ENCODE measurements around the gene ADGRD2.

Gene ADGRD2

GRCh38 chr9:124457079-124457886 is 7.0 kb downstream of the ADGRD2 start:
- no peak for DNase-seq

DNA sequence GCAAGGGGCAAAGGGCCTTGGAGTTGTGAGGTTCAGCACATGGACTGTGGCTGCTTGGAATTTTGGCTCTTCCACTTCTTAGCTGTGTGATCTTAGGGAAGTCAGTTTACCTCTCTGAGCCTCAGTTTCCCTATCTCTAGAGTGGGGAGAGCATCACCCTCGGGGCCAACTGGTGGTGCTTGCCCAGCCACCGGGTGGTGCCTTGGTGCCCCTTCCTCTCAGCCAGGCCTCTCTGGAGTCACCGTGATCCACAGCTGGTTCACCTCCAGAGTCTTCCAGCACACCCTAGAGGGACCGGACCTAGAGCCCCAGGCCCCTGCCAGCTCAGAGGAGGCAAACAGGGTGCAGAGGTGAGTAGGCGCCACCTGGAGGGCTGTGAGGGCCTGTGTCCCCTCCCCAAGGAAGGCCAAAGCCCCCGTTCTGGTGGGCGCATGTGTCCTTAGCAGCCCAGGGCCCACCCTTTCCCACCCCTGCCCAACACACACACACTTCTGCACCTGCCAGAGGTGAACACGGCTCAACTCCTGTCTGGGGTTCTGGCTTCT is 7.7 kb downstream of the ADGRD2 start:
- DNase-seq, result no peak

DNA sequence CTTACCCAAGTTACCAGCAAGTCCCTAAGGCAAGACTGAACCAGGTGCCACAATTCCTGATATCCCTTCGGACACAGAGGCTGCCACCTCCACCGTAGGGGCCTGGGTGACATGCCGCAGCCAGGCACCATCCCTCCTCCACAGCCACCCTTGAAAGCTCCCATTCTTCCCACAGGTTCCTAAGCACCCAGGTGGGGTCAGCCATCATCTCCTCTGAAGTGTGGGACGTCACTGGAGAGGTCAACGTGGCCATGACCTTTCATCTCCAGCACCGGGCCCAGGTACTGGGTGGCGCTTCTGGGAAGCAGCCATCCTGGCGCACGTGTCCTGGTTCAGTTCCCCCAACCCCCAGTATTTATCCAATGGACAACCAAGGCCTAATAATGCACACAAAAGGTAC is 8.2 kb downstream of the ADGRD2 start:
- DNase-seq, result no peak

DNA sequence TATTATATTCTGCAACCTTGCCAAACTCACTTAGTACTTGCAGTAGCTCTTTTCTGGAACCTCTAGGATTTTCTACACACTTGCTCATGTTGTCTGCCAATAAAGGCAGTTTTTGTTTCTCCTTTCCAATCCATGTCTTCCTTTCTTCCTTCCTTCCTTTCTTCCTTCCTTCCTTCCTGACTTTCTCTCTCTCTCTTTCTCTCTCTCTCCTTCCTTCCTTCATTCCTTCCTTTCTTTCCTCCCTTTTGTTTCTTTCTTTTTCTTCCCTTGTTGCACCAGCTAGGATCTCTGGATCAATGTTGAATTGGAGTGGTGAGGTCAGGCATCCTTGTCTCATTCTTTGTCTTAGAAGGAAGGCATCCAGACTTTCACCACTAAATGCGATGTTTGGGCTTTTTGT is 12.5 kb downstream of the ADGRD2 start:
- DNase-seq, result no peak

GRCh38 chr9:124465736-124466135 is 15.5 kb downstream of the ADGRD2 start:
- no peak for DNase-seq

- DNase-seq, result no peak
These were observed 17.3 kb downstream of the ADGRD2 start for GRCh38 chr9:124467410-124468060.

DNA sequence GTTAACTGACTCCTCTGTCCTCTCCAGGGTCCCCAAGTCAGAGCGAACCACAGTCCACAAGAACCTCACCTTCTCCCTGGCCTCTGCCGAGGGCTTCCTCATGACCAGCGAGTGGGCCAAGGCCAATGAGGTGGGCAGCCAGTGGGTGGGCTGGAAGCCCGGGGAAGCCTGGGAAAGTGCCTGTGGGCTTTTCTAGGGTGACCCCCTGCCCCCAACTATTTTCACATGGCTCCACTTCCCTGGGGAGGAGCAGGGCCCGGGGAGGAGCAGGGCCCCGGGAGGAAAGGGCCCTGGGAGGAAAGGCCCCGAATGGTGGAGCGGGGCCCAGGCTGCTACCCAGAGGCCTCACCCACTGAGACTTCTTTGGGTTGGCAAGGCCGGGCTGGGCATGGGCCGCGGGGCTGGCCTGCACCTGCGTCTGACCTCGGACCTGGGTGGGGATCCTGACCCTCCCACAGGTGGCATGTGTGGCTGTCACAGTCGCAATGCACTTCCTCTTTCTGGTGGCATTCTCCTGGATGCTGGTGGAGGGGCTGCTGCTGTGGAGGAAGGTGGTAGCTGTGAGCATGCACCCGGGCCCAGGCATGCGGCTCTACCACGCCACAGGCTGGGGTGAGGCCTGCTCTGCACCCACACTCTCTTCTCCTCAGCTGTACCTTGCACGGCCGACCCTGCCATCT is 17.9 kb downstream of the ADGRD2 start:
- DNase-seq, result no peak

GRCh38 chr9:124469011-124469832 is 19.0 kb downstream of the ADGRD2 start:
- DNase-seq, result no peak

GRCh38 chr9:124470306-124470705 is 20.1 kb downstream of the ADGRD2 start:
- no peak for DNase-seq

DNA sequence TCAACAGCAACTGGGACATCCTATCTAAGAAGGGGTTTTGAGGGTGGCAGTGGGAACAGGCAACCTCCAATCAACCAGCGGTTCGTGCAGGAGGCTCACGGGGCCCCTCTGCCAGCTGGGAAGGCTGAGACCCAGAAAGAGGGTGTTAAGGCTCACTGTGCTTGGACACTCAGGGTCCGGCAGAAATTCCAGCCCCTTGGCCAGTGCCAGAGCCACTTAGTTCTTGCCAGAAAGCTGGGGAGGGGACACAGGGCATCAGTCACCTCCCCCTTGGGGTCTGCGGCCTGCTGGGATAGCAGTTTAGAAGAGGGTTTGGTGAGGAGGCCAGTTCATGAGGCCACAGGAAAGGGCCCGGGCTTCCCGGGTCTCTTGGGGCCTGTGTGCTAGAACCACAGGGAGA is 20.5 kb downstream of the ADGRD2 start:
- DNase-seq, result no peak

DNA sequence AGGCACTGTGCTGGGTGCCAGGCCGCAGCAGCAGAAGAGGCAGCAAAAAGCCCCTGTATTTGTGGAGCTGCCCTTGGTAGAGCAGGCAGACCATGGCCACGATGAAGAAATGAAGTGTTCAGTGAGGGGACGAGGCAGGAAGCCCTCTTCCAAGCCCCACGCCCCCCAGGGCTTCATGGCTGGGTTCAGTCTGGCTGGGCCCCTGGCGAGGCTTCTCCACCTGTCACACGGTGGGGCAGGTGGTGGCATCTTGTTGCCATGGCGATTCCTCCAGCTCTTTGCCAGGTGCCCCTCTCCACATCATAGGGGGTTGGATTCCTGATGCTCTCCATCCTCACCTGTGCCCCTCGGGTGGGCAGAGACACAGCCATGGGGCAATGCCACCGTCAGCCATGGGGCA is 21.5 kb downstream of the ADGRD2 start:
- DNase-seq, result no peak

- no peak for DNase-seq
These were observed 22.5 kb downstream of the ADGRD2 start for GRCh38 chr9:124472770-124473169.

- no peak for DNase-seq
These were observed 23.1 kb downstream of the ADGRD2 start for GRCh38 chr9:124473310-124473709.

DNA sequence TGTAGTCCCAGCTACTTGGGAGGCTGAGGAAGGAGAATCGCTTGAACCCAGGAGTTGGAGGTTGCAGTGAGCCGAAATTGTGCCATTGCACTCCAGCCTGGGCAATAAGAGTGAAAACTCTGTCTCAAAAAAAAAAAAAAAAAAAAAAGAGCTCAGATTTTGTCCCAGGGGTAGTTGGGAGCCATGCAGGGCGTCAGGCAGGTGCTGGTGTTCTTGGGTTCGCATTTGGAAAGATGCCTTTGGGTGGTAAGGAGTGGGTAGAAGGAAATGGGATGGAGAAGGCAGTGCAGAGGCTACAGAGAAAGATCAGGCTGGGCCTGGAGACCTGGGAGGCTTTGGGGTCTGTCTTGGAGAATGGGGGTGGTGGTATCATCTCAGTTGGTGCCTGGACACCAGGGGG is 23.9 kb downstream of the ADGRD2 start:
- no peak for DNase-seq

DNA sequence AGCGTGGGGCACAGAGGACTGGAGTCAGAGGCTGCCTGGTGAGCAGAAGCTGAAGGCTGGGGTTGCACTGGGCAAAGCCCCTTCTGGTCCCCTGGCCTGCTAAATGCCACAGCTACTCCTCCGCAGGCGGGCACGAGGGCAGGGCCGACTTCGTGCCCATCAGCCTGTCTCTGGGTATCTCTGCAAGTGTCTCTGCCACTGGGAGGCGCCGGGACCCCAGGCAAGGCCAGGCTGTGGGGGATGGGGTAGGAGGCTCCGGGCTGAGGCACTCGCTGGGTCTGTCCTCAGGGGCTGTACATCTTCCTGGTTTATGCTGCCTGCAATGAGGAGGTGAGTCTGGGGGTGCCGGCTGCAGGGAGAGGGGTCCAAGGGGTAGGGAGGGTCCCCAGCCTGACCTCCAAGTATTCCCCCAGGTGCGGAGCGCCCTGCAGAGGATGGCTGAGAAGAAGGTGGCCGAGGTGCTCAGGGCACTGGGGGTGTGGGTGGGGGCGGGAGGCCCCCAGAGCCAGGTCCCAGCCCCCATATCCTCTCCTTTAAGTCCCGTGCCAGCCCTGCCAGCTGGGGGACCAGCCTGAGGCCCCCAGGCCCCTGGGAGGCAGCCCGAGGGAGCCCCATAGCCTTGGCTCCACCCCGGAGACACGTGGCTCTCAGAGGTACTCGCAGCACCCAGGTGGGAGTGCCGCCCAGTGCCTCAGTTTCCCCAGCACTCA is 25.1 kb downstream of the ADGRD2 start:
- DNase-seq, result no peak

GRCh38 chr9:124475868-124476690 is 25.8 kb downstream of the ADGRD2 start:
- no peak for DNase-seq

- no peak for DNase-seq
These were observed 27.0 kb downstream of the ADGRD2 start for GRCh38 chr9:124477211-124477647.

GRCh38 chr9:124477648-124478285 is 27.5 kb downstream of the ADGRD2 start:
- no peak for DNase-seq

DNA sequence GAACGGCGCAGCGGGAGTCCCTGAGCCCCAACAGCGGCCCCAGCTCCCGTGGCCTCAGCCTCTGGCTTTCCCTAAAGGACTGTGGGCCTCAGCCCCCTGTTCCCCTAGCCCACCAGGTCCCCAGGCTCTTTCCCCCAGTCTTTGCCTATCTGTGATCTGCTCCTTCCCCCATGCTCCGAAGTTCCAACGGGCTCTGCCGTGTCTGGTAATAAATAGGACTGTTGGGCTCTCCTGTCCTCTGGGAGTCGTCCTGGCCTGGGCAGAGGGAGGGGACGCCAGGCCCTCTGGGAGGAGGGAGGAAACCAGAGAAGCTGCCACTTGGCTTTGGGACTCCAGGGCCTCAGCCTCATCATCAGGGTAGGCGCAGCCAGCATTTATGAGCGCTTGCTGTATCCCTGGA is 28.1 kb downstream of the ADGRD2 start:
- no peak for DNase-seq

DNA sequence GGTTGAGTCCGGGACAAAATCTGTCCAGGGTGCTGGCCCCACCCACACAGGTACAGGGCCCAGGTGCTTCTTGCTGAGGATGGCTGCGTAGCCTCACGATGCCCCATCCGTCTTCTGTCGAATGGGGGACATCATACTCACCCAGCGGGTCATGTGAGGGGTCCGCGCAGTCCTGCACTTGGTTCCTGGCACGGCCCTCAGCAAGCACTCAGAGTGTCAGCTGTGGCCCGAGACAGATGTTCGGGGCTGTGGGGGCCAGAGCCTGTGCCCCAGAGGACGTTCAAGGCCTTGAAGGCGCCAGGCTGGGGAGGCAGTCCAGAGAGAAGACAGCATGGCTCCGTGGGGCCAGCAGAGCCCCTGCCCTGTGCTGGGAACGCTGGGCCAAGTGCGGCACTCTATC is 29.1 kb downstream of the ADGRD2 start:
- no peak for DNase-seq
